HG02610 (cell line): Measurements from ENCODE around the gene MIOX.

ENCODE experiments used
- ATAC-seq: cut with Tn5 transposase; IDR thresholded peaks from one replicate; pipeline ENCODE4 v1.9.1; 2021; ENCODE audit warnings: mild to moderate bottlenecking, moderate library complexity; ENCODE audit not compliant: unreplicated experiment

Gene MIOX

DNA sequence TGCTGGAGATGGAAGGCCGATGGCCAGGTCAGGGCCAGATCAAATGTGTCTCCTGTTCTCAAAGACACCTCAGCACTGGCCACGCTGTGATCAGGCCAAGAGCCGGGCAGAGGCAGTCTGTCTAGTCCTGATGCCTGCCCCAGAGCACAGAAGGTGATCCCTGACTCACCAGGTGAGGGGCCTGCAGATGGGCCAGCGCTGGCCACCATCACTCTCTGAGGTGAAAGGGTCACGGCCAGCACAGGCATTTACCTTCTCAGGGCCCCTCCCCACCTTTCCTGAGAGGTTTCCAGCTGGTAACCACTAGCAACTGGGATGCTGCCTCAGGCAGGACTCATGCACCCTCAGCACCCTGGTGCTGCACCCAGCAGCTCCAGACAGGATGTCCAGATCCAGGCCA is 14.7 kb upstream of the MIOX start:
- no peak for ATAC-seq

DNA sequence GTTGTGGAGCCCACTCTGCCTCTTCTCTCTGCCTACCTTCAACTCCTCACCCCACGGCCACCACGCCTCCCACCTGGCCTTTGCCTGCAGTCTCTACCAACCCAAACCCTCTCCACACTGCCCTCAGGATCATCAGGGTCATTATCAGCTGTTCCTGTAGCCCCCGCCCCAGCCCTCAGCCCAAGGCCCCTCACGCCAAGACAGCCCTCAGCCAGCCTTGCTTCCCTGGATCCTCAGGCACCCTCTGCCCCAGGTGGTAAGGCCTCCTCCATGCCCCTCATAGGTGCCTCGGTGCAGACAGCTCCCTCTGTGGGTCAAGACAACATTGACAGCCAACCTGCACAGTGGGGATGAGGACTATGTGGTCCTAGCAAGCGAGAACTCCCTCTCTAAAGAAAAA is 13.6 kb upstream of the MIOX start:
- ATAC-seq = no peak

DNA sequence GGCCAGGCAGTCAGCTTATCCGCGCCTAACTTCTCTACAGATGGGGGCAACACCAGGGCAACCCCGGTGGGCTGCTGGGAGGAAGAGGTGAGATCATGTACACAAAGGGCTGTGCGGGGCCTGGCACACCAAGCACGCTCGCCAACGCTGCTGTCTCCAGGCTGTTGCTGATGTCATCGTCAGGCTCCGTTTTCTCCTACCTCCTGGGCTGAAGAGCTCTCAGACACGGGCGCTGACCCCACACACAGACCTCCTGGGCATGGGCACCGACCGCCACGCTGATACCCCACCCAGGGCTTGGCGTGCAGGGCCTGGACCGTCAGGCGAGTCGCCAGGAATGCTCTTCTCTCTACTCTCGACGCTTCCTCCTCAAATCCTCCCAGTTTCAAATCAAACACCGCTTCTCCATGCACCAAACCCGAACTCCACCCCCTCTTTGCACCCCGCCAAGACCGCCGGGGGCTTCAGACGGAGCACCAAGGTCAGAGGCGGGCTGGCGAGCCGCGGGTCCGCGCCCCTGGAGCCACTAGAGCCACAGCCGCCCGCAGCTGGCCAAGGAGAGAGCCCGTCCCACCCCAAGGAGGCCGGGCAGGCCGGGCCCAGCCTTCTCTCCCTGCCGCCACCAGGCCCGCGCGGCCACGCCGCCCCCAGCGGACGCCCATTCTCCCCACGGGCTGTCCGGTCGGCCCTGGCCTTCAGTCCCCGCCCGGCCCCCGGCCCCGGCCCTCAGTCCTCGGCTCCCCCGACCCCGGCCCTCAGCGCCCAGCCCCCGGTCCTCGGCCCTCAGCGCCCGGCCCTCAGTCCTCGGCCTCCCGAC is 12.6 kb upstream of the MIOX start:
- no peak for ATAC-seq

DNA sequence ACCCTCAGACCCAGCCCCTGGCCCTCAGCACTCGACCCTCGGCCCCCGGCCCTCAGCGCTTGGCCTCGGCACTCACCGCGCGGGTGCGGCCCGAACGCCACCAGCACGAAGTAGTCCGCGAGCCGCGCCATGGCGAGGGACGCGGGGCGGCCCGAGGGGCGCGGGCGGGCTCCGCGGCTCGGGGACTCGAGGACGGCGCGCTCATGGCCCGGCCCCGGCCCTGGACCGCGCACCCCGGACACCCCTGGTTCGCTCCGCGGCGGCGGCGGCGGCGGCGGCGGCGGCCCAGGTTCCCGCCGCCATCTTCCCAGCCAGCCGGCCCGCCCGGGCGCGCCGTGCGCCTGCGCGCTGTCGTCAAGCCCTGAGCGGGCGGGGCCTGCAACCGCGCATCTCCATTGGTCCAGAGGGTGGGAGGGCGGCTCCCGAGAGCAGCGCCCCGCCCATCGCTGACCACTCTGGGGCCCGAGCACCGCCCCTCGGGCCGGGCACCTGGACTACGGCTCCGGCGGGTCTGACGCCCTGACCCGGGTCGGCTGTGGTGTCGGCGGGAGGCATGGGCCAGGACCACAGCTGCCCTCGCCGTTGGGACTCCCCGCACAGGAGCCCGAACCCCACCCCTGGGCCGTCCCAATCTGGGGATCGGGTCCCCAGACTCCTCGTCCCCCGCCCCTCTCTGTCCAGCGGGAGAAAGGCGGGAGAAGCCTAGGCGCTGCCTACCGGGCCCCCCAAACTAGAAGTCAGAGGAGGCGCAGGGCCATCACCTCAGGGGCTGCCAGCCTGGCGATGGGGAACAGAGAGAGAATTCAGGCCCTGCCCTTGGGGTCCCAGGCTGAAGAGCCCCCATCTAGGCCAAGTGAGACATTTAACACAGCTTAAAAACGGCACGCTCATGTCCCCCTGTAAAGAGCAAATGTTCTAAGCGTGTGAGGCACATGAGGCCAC is 11.7 kb upstream of the MIOX start, which contains the start of gene SBF1:
Gene SBF1 (minus strand): TSS at position 326 of the 942 bp plus-strand sequence. CDS start 195 bp downstream, at position 131.
- peak; percentile 69 for ATAC-seq

DNA sequence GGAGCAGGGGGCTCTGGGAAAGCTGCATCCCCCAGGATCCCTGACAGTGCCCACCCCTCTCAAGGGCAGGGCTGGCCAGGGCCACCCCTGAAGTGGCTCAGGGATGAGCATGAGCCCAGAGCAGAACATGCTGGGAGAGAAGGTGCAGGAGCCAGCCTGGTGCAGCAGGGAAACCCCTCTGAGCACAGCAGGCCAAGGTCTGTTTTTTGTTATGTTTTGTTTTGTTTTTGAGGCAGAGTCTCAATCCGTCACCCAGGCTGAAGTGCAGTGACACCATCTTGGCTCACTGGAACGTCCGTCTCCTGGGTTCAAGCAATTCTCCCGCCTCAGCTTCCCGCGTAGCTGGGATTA is 11.0 kb upstream of the MIOX start:
- no peak for ATAC-seq

DNA sequence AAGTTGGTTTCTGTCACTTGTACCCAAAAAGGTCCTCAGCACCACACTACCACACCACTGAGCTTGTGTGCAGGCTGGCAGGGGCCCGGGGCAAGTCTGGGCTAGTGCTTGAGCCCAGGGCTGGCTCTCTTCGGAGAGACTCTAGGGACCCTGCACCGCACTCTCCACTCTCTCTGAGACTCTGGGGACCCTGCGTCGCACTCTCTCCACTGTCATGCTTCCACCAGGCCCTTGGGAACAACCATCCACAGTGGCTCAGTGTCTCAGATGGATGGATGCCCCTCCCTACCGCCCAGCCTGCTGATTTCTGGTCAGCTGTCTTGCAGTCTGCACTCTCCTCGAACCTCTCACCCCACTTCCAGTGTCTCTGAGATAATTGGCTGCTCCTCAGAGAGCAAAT is 9.8 kb upstream of the MIOX start:
- ATAC-seq = no peak

DNA sequence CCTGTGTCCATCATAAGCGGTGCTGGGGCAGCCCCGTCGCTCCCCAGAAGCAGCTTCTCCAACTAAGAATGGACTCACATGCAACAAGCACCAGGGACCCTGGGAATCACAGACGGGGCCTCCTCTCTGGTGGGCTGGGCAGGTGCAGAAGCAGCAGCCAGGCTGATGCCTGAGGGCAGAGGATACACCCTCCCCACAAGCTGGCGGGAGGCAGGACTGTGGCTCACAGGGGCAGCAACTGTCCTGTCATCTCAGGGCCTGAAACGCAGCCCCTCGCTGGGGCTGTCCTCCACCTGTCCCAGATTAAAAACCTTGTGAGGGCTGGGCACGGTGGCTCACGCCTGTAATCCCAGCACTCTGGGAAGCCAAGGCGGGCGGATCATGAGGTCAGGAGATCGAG is 8.7 kb upstream of the MIOX start:
- no peak for ATAC-seq

DNA sequence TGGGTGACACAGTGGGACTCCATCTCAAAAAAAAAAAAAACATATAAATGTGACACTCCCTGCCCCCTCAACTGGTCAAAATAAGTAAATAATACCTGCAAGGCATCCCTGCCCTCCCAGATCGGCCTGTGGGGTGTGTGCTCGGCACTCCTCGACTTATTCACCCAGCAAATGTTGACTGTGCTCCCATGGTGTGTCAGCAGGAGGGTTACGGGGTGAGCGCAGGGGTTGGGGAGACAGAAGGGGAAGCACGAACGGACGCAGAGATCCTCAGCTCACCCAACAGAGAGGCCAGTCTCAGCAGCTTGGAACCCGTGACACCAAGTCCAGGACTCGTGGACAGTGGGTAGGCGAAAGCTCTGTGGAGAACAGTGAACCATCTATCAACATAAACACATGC is 6.9 kb upstream of the MIOX start:
- no peak for ATAC-seq

DNA sequence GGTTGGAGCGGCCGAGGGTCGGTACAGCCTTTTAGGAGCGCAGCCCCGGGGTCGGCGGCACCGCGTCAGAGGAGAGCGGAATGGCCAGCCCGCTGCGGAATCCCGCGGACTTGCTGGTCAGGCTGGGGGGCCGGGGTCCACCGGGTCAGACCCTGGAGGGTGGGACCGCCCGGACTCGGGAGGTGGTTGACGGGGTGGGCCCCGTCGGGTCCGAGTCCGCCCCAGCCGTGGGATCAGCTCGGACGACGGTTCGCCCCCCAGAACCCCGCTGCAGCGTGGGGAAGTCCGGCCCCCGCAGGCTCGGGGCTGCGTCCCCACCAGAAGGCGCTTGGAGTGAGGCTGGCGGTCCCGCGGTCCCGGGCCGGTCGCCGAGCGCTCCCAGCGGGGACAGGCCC is 5.6 kb upstream of the MIOX start:
- no peak for ATAC-seq

DNA sequence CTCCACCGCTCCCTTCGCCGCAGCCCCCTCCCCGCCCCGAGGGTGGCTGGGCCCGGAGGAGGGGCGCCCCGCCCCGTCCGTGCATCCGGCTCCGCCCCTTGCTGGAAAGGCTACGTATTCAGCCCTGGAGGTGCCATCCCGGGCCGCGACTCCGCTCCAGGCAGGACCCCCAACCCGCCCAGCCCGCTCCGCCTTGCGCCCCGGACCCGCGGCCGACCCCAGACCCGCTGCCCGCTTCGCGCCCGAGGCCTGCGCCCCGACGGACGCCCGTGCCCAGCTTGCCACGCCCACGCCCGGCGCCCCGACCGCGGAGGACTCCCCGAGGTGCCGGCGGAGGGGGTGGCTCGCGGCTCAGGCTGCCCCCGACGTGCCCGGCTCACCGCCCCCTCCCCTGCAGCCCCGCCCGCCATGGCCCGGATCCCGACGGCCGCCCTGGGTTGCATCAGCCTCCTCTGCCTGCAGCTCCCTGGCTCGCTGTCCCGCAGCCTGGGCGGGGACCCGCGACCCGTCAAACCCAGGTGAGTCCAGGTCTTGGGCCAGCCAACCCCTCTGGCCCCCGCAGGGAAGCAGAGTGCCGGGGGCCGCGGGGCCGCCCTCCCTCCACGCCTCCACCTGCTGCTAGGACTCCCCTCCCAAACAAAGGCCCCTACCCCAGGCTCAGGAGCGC is 5.1 kb upstream of the MIOX start, which contains the start of gene ADM2:
Gene ADM2 (plus strand): TSS at position 104 of the 667 bp plus-strand sequence. CDS start 305 bp downstream, at position 409.
- ATAC-seq = no peak

DNA sequence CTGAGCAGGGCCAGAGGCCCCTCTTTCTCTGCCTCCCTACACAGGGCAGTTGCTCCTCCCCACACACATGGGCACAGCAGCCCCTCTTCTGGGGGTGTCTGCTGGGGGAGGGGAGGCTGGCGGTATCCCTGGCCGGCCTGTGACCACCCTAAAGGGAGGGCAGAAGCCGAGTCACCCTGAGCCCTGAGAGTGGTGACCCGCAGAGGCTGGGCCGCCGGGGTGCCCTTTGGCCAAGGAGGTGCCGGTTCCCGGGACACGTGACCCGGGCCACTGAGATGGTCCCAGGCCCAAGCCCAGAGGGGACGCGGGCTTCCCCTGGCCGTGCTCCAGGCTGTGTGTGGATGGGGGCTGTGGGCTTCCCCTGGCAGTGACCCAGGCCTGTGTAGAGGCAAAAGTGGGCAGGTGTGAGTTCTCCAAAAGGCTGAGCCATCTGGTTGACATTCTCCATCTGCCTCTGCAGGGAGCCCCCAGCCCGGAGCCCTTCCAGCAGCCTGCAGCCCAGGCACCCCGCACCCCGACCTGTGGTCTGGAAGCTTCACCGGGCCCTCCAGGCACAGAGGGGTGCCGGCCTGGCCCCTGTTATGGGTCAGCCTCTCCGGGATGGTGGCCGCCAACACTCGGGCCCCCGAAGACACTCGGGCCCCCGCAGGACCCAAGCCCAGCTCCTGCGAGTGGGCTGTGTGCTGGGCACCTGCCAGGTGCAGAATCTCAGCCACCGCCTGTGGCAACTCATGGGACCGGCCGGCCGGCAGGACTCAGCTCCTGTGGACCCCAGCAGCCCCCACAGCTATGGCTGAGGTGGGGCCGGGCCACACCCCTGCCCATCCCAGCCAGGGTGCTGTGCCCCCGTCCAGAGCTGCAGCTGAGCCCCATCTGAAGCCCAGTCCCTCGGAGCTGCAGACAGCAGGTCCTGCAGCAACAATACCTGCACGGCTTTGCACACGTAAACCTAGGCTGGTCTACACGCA is 4.3 kb upstream of the MIOX start:
- ATAC-seq = no peak

DNA sequence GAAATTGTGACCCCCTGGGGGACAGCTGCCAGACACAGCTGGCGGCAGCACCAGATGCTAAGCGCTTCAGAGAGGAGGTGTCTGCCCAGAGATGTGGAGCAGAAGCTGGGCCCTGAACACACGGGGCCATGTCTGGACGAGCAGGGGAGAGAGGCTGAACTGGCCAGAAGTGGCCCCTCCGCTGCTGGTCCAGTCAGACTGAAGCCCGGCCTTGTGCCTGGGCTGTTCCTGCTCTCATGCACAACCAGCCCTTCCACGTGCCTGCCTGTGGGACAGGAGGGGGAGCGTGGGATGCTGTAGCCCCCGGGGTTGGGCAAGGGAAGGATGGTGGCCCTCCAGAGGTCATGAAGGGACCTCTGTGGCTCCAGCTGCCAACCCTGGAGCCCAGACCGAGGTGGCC is 3.6 kb upstream of the MIOX start:
- no peak for ATAC-seq

DNA sequence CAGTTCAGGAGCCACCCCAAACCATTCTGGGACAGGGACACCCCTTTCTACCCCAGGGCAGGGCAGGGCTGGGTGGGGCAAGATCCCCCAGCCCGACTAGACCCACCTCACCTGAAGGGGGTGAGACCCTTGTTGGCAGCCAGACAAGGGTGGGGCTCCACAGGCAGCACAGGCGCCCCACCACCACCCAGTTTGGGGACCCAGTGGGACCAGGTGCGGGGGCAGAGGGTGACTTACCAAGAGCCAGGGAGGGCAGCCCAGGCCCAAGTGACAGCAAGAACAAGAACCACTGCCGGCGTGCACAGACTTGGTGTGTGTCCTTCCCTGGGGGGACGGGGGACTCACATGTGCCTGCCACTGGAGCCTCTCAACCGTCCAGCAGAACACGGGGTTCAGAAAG is 3.1 kb upstream of the MIOX start:
- no peak for ATAC-seq

DNA sequence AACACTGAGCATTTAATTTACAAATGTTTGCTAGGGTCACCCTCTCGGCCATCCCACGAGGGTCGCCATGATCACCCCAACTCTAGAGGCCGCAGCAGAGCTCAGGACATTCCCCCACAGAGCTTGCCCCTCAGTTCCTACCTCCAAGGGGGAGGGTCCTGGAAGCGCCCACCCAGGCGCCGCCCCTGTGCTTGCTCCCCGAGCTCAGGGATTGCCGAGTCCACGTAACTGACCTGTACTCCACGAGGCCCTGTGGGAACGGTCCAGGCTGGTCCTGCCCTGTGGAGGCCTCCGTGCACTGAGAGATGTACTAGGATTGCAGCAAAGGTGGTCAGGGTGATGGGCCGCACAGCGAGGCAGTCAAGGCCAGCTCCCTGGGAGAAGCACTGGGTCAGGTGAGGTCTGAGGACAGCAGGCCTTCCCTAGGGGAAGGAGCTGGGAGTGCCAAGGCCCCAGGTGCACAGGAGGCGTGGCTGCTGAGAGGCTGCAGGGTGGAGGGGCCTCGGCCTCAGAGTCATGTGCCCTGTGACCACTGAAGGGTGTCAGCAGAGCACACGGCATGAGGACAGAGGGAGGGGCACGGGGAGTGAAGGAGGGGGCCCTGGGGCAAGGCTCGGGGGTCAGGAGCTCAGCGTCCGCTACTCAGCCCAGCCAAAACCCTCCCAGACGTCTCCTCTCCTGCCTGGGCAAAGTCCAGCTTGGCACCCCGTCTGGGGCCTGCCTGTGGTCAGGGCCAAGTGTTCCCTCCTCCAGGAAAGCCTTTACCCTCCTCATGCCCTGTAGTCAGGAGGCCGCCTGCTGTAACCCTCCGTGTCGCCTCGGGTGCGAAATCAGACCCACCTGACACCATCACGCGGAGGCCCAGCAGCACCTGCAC is 2.4 kb upstream of the MIOX start:
- ATAC-seq = no peak

DNA sequence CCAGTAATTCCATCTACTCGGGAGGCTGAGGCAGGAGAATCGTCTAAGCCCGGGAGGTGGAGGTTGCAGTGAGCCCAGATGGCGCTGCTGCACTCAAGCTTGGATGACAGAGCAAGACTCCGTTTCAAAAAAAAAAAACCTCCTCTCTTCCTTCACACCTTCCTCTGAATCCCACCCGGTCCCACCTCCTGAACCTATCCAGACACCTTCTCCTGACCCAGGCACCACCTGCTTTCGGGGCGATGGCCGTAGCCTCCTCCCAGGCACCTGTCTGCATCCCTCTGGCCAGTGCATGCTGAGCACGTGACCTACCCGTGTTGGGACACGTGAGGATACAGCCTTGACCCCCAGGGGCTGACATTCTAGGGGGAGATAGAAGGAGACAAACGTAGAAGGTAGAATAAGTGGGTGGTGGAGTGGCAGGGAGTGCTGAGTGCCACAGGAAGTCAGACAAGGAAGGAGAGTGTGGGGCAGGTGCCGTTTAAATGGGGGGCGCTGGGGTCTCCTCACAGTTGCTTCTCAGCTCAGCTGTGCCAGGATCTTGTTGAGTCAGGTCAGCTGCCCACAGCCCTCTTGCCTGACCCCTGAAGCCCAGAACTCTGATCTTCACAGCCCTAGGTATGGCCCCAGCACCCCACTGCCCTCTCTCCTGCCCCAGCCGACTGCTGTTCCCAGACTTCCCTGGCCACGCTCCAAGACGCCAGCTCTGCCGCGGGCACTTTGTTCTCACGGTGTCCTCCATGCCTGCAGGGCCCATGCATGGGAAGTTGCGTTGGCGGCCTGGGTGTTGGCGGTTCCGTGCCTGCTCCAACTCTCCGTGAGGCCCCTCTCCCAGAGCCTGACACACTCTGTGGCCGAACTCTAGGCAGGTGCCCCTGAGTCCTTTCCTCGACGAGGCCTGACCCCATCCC is 1.2 kb upstream of the MIOX start:
- ATAC-seq = no peak

DNA sequence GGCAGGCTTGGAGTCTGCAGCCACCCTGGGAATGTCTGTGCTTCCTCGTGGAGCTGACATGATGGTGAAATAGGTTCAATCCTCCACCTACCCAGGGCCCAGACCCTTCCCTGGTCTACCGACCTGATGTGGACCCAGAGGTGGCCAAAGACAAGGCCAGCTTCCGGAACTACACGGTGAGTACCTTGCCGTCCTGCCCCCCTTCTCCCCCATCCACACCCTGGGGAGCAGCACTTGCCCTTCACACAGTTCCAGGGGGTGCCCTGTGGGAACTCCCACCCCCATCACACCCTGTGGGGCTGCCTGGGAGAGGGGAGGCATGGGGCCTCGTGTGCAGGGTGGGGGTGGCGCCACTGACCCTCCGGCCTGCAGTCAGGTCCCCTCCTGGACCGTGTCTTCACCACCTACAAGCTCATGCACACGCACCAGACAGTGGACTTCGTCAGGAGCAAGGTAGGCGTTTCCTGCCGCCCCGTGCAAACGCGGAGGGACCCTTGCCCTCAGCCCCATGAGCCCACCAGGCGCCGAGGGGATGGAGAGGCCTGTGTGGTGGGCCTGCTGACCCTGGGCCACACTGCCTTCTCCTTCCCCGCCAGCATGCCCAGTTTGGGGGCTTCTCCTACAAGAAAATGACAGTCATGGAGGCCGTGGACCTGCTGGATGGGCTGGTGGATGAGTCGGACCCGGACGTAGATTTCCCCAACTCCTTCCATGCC is 789 bp downstream of the MIOX start:
- ATAC-seq = no peak

DNA sequence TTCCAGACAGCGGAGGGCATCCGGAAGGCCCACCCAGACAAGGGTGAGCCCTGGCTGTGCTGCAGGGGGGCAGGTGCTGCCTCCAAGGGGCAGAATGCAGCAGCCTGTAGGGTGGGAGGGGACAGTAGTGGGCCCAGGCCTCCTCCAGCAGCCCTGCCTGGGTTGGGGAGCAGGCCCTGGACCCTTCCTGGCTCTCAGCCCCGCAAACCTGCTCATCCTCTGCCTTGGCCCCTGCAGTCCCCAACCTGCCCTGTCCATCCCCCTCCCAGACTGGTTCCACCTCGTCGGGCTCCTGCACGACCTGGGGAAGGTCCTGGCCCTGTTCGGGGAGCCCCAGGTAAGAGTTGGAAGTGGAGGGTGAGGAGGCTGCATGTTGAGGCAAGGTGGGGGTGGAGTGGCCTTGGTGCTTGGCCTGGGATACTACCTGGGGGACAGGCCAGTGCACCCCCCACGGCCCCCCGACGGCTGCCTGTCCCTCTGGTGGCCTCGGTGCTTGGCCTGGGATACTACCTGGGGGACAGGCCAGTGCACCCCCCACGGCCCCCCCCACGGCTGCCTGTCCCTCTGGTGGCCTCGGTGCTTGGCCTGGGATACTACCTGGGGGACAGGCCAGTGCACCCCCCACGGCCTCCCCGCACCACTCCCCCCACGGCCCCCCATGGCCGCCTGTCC is 1.5 kb downstream of the MIOX start:
- ATAC-seq = no peak
